ENCODE results near the gene ZNF22.
"Not testable (repeated sequence)": the region's sequence is repeated elsewhere in the genome, so short reads cannot be mapped to it uniquely, and the experiment has no call there.

ZNF22 gene

DNA sequence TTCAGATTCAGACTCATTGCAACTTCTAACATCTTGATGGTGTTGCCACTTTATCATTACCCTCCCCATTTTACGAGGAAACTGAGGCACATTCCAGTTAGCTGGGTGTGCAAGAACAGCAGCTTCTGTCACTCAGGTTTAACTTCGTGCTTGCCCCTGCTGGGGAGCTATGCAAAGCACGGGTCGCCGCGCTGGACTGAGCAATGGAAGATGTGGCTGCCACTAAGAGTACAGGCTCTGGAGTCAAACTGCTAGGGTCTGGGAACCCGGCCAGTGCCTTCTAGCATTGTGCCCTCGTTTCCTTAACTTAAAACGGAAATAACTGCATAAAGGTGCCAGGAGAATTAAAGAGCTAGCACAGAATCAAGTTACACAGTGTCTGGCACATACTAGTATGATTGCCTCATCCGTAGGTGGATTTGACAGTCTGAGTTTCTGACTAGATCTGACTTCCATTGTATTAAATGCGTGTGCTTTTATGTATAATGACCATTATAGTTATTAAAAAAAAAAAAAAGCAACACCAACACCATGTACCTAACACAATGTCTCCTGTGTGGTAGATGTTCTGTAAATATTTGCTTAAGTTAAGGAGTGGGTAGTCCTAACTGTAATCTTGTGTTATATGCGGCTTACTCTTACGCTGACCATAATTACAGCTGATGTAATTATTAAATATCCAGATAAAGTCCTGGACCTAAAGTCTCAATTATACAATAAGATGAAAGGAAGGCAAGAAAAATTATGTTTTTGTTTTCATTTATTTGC, 842 bp downstream of the ZNF22 start:
- peak overlapping the region; percentile 100 for H3K27ac ChIP-seq
- TF ChIP-seq, protein P1, sequence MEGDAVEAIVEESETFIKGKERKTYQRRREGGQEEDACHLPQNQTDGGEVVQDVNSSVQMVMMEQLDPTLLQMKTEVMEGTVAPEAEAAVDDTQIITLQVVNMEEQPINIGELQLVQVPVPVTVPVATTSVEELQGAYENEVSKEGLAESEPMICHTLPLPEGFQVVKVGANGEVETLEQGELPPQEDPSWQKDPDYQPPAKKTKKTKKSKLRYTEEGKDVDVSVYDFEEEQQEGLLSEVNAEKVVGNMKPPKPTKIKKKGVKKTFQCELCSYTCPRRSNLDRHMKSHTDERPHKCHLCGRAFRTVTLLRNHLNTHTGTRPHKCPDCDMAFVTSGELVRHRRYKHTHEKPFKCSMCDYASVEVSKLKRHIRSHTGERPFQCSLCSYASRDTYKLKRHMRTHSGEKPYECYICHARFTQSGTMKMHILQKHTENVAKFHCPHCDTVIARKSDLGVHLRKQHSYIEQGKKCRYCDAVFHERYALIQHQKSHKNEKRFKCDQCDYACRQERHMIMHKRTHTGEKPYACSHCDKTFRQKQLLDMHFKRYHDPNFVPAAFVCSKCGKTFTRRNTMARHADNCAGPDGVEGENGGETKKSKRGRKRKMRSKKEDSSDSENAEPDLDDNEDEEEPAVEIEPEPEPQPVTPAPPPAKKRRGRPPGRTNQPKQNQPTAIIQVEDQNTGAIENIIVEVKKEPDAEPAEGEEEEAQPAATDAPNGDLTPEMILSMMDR (conservative IDR thresholded peaks at IDR 0.05) = 0 out of 2 replicates have a peak, but pooled peaks have one; percentile 6

GRCh38 chr10:45003432-45004000, 2.8 kb downstream of the ZNF22 start:
- H3K27ac ChIP-seq = no peak overlapping the region
- TF ChIP-seq, protein P1 (conservative IDR thresholded peaks at IDR 0.05) = no peak

DNA sequence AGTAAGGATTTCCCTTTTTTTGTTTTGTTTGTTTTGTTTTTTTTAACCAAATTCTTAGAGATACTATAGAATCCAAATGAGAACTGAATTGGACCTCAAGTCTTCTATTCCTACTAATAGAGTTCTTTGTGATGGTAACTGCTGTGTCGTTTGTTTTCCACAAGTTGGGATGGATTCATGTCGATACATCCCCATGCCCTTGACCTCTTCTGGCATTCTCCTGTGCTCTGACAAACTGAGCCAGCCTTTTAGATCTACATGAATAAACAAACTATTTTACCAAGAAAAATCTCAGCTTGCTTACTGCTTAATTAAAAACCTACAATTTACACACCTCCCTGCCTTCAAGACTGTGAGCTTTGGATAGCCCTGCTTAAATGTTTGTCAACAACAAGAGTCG, 3.9 kb downstream of the ZNF22 start:
- H3K27ac ChIP-seq = no peak overlapping the region
- TF ChIP-seq, protein P1 (conservative IDR thresholded peaks at IDR 0.05) = no peak

- TF ChIP-seq, protein P1 (conservative IDR thresholded peaks at IDR 0.05) = no peak
- no peak overlapping the region for H3K27ac ChIP-seq
Measured at GRCh38 chr10:45005284-45005683, 4.6 kb downstream of the ZNF22 start.

- no peak overlapping the region for H3K27ac ChIP-seq
- TF ChIP-seq, protein P1 (conservative IDR thresholded peaks at IDR 0.05) = no peak
Measured at GRCh38 chr10:45006276-45007030, 5.7 kb downstream of the ZNF22 start.

- H3K27ac ChIP-seq = no peak overlapping the region
- TF ChIP-seq, protein P1 (conservative IDR thresholded peaks at IDR 0.05) = peak; percentile 85
Measured at GRCh38 chr10:45008524-45009161, 7.9 kb downstream of the ZNF22 start.

DNA sequence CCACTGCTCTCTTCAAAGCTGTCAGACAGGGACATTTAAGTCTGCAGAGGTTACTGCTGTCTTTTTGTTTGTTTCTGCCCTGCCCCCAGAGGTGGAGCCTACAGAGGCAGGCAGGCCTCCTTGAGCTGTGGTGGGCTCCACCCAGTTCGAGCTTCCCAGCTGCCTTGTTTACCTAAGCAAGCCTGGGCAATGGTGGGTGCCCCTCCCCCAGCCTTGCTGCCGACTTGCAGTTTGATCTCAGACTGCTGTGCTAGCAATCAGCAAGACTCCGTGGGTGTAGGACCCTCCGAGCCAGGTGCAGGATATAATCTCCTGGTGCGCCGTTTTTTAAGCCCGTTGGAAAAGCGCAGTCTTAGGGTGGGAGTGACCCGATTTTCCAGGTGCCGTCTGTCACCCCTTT, 13.8 kb downstream of the ZNF22 start:
- not testable (repeated sequence) for H3K27ac ChIP-seq

Measured in VCaP (cell line).